ENCODE measurements around the gene CCL25.

Gene CCL25

DNA sequence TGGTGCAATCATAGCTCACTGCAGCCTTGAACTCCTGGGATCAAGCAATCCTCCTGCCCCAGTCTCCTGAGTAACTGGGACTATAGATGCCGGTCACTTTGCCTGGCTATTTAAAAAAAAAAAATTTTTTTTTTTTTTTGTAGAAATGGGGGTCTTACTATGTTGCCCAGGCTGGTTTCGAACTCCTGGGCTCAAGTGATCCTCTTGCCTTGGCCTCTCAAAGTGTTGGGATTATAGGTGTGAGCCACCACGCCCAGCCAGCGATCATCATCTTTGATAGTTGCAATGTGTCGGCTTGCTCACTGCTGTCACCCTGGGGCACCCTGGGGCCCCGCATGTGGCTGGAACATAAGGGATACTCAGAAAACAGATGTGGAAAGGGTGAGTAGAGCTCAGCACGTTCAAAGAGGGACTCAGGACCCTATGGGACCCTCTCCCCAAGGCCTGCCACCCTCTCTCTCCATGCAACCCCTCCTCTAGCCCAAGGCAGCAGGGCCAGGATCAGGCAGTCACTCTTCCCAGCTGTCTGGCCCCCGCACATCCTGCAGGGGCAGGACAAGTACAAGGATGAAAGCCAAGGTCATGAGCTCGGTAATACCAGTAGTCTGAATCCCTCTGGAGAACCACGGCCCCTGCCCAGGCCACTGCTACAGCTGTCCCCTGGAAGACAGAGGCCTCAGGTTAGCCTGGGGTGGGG is 6.5 kb upstream of the CCL25 start:
- no peak for DNase-seq

DNA sequence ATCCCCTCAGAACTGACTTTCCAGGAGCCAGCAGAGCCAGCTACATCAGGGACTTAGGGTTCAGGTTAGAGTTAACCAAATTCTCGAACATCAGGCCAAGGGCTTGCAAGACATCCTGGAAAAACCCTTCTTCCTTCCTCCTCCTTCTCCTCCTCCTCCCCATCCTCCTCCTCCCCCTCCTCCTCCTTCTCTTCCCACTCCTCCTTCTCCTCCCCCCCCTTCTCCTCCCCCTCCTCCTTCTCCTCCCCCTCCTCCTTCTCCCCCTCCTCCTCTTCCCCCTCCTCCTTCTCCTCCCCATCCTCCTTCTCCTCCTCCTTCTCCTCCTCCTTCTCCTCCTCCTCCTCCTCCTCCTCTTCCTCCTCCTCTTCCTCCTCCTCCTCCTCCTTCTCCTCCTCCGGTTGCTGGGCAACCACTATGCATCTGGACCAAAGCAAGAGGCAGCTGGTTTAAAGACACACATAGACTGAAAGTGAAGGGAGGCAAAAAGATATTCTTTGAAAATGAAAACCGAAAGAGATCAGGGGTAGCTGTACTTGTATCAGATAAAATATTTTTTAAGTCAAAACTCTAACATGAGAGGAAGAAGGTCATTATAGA is 5.9 kb upstream of the CCL25 start:
- peak in 1 of 5 experiments; percentile 18 for DNase-seq

DNA sequence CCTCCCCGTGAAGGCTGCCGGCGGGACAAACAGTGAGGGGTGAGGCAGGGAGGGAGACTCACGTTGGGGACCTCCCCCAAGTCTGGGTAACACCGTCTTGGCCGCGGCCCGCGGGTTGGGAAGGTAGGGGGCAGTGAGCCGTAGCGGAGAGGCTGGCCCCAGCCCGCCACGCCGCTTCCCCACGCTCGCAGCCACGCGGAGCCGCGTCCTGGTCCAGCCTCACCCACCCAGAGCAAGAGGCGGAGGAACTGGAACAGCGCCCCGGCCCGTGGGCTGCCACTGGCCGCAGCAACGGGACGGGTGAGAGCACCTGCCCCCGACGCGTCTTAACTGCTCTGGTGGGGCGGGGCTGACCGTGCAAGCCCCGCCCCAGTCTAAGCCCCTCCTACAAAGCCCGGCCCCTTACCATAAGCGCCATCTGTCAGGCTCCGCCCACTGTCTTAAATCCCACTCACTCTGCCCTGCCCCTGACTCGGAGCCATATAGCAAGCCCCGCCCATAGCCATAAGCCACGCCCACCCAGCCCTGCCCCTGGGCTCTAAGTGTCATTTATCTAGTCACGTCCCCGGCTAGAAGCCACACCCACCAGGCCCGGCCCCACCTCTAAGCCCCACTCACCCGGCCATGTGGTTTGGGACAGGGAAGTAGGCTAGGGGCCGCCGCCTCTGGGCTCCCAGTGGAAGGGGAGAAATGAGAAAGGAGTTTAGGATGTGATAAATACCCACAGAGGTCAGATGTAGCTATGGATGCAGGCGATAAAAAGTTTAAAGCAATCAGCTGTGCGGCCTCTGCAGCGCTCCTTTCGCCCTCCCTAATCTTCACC is 2.1 kb upstream of the CCL25 start:
- peak; percentile 63 to 84 (median 79) for DNase-seq

DNA sequence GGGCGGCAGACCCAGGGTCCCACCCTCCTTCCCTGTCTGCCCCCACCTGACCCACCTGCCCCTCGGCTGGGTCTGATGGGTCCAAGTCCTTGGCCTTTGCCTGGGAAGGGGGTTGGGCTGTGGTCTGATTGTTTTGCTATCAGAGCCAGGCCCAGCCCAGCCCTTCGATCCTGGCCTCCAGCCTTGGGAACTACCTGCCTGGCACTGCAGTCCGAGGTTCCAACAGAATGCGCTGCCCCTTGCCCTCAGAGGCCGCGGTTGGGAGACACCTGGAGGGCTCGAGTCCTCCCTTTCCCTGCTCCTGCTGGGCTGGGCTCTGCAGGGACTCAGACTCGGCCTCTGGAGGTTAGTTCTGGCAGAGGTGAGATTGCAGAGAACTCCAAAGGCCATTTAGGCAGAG is 1.6 kb downstream of the CCL25 start:
- DNase-seq, result no peak

DNA sequence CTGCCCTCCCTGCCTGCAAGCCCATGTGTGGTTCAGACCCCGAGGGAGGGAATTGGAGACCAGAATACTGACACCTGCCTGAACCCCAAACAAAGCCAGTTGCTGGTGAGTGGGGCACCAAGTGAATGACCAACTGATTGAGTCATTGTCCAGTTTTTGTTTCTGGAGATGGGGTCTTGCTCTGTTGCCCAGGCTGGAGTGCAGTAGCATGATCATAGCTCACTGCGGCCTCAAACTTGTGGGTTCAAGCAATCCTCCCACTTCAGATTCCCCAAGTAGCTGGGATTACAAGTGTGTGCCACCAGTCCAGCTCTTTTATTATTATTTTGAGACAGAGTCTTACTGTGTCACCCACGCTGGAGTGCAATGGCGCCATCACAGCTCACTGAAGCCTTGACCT is 4.0 kb downstream of the CCL25 start:
- no peak for DNase-seq

DNA sequence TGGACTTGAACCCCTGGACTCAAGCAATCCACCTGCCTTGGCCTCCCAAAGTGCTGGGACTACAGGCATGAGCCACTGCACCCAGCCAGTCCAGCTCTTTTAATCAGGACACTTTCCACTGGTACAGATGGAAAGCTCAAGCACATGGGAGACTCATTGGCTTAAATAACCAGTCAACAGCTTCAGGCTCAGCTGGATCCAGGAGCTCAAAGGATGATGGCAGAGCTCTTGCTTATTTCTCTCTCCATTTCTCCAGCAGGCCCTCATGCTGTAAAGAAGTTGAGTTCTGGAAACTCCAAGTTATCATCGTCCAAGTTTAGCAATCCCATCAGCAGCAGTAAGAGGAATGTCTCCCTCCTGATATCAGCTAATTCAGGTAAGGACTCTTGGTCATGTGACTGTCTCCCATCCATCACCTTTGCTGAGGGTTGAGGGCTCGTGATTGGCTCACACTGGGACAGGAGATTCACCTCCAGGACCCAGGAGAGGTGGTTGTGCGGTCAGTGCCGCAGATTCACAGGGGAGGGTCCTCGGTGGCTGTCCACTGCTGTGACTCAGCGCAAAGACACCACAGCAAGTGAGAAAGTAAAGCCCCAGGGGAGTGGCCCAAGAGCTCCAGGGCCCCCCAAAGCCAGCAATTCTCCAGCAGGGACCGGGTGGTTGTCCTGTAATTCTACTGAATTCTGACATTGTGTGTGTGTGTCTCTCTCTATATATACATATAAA is 5.1 kb downstream of the CCL25 start:
- DNase-seq, result no peak

DNA sequence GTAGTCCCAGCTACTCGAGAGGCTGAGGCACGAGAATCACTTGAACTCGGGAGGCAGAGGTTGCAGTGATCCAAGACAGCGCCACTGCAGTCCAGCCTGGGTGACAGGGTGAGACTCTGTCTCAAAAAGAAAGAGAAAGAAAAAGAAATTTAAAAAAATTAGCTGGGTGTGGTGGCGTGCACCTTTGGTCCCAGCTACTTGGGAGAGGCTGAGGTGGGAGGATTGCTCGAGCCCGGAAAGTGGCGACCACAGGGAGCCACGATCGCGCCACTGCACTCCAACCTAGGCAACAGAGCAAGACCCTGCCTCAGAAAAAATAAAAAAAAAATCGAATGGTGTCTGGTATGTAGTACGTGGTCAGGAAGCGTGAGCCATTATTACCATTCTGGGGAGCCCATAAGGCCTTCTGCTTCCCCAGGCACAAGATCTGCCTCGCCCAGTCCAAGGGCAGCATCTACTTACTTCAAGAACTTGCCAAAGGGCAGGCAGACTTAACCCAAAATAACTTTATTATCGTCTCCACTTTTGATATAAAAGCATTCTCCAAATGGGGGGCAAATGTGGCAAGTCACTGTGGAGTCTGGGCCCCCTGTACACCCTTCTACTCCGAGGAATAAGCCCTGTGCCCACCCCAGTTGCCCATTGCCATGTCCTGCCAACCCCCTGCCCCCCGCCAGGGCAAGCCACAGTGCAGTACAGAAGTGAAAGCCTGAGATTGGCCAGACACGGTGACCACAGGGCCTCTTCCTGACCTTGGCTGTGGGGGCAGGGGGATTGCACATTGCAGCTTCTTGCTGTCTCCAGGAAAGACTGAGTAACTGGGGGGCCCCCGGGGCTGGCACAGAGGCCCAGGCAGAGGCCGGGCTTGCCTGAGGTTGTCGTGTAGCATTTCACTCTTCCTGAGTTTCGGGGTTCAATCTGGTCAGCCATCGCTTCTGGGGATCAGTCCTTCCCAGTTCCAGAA is 12.6 kb downstream of the CCL25 start:
- DNase-seq, result no peak

DNA sequence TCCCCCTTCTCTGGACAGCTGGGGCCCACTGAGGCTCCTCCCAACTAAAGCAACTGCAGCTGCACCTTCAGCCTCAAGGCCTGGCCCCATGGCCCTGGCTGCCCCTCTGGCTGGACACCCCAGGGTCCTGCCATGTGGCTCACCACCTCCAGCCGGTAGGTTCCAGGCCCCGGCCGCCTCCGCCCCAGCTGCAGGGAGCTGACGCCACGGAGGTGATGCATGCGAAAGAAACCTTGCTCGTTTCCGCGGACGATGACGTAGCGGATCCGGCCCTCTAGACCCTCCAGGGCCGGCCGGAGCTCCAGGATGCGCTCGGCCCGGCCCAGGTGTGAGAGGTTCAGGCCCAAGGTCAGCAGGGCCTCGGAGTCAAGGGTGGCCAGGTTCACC is 13.3 kb downstream of the CCL25 start:
- DNase-seq, result no peak

DNA sequence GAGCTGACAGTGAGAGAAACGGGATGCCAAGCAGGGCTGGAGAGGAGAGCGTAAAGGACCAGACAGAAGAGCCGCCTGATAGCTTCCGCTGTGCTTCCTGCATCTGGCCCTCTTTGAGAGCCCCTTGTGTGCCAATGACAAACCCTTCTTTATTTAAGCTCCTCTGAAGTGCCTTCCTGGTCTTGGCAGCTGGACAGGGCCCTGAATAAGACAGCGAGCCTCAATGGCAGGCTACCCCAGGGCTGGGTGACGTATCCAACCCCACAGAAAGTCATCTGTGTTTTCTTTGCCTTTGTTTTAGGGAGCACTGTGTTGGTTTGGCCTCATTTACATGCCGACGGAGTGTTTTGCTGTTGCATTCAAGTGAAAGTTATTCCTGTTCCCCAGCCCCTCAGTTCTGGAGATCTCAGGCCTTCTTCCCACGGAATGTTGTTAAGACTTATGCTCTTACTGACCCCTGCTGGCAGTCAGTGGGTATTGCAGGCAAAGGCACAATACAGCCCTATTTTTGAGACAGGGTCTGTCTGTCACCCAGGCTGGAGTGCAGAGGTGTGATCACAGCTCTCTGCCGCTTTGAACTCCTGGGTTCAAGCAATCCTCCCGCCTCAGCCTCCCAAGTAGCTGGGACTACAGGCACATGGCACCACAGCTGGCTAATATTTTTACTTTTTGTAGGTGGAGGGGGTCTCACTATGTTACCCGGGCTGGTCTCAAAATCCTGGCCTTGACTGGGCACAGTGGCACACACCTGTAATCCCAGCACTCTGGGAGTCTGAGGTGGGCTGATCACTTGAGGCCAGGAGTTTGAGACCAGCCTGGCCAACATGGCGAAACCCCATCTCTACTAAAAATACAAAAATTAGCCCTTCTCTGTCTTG is 16.8 kb downstream of the CCL25 start:
- no peak for DNase-seq

DNA sequence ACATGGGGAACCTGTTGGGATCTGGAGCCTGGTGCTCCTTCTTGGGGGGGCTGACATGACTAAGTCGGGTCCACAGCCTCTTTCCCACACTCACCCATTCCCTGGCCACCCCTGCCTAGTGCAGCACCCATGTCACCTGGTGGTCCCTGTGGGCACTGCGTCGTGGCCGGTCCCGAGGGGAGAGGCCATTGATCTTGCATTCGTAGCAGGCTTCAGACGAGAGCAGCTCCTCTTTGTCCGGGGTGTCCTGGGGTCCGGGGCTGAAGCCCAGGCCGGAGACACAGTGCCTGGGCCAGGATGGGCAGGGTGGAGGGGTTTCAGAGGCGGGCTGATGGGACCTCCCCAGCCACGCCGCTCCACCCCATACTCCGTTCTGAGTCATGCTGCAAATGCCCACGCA is 19.4 kb downstream of the CCL25 start:
- DNase-seq, result no peak

DNA sequence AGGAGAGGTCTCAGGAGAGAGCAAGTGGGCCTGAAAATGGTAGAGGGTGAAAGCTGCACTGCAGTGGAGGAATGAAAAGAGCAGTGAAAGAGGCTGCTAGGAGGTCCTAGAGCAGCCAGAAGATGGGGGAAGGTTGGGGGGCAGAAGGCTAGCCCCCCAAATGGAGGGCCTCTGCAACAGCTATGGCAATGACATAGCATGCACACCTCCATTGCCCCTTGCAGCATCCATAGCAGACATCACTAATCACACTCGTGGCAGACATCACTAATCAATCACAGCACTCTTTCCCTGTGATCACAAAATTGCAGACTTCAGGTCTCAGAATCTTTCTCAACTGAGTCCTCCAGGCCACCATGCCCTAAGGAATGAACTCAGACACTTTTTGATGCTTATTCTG is 21.9 kb downstream of the CCL25 start:
- DNase-seq, result no peak

DNA sequence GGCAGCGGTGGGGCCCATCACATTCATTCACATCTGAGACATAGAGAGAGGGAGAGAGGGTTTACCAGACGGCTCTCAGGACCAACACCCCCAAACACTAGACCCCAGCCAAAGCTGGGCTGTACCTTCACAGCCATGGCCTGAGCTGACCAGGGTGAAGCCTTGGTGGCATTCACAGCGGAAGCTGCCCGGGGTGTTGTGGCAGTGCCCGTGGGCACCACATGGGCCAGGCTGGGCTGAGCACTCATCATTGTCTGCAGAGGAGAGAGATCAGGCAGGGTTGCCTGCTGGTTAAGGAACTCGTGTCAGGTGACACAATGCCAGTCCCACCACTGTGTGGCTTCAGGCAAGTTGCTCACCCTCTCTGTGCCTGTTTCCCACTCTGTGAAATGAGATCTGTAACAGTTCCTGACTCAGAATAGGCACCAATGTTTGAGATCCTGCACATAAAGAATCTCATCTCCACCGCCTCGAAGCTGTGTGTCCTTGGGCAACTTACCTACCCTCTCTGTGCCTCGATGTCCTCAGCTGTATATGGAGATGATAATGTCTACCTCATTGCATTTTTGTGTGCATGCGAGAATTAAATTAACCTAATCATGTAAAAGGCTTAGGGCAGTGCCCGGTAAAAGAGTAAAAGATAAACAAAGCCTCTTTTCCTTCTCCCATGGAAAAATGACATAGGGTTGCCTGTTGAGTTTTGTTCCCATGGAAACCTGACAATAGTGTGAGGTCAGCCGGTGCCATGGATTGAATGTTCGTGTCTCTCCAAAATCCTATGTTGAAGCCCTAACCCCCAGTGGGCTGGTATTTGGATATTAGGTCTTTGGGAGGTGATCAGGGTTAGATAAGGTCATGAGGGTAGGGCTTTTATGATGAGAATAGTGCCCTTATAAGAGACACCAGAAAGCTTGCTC is 22.9 kb downstream of the CCL25 start:
- DNase-seq, result no peak

DNA sequence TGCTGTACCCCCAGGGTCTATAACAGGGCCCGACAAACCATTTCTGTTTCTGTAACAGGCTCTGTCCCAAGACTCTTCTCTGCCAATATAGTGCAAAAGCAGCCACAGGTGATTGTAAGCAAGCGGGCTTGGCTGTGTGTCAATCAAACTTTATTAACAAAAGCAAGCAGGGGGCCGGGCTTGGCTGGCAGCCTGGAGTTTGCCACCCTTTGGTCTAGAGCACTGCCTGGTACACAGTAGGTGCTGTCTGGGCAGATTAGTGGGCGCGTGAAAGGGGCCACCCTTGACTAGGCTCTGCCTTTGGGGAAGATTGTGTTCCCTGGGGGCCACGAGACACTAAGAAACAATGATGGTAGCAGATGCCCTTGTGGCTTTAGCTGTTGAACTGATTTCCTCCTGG is 27.4 kb downstream of the CCL25 start:
- no peak for DNase-seq

DNA sequence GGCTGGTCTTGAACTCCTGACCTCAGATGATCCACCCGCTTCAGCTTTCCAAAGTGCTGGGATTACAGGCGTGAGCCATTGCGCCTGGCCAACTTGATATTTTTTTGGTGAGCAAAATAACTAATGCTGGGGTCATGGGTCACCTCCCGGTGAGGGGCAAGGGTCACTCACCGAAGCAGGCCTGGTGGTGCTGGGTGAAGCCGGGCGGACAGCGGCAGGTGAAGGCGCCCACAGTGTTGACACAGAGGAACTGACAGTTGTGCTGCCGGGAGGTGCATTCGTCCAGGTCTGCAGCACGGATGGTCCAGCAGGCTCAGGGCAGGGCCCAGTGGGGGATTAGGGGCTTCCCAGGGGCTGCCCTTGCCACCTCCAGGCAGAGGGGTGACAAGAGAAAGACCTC is 28.3 kb downstream of the CCL25 start:
- DNase-seq, result no peak

DNA sequence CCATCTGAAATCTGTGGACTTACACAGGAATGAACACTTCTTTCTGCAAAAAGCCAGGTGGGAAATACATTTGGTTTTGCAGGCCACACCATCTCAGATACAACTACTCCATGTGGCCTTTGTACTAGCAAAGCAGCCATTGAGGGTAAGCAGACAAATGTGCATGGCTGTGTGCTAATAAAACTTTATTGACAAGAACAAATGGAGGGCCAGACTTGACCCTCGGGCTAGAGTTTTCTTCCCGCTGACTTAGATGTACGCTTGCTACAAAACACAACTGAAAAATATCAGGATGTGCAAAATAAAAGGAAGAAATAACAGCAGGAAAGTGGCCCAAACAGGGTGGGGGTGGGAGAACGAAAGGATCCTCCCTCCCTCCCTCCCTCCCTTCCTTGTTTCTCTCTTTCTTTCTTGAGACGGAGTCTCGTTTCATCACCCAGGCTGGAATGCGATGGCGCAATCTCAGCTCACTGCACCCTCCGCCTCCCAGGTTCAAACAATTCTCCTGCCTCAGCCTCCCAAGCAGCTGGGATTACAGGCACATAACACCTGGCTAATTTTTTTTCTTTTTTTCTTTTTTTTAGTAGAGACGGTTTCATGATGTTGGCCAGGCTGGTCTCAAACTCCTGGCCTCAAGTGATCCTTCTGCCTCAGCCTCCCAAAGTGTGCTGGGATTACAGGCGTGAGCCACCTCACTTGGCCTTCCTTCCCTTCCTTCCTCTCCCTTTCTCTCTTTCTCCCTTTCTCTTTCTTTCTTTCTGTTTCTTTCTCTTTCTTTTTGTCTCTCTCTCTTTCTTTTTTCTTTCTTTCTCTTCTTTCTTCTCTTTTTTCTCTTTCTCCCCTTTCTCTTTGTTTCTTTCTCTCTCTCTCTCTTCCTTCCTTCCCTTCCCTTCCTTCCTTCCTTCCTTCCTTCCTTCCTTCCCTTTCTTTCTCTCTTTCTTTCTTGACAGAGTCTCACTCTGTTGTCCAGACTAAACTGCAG is 29.3 kb downstream of the CCL25 start:
- no peak for DNase-seq

DNA sequence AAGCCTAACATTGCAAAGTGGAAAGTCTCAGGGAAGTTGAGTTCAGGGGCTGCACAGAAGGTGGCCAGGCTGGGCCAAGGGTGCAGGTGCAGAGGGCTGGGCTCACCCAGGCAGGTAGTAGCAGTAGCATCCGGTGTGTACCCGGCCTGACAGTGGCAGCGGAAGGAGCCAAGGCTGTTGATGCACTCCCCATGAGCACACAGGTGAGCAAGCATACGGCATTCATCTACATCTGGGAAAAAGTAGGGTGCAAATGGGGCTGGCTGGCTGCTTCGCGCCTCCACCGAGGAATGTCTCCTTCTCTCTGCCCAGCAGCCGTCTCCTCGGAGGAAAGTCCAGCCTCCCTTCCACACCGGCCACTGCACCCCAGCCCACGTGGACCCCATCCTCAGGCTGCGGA is 30.6 kb downstream of the CCL25 start:
- no peak for DNase-seq

DNA sequence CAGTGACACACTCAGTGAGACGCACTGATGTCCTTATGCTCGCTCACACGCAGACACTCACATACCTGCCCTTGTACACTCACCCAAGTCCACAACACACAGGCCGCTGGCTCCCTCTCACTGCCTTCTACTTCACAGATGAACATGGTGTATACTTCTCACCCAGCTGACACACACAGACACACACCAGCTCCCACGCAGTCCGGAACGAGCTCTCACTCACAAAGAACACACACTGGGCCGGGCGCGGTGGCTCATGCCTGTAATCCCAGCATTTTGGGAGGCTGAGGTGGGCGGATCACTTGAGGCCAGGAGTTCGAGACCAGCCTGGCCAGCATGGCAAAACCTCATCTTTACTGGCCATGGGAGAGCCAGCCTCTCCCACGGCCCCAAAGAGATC is 31.6 kb downstream of the CCL25 start:
- no peak for DNase-seq

DNA sequence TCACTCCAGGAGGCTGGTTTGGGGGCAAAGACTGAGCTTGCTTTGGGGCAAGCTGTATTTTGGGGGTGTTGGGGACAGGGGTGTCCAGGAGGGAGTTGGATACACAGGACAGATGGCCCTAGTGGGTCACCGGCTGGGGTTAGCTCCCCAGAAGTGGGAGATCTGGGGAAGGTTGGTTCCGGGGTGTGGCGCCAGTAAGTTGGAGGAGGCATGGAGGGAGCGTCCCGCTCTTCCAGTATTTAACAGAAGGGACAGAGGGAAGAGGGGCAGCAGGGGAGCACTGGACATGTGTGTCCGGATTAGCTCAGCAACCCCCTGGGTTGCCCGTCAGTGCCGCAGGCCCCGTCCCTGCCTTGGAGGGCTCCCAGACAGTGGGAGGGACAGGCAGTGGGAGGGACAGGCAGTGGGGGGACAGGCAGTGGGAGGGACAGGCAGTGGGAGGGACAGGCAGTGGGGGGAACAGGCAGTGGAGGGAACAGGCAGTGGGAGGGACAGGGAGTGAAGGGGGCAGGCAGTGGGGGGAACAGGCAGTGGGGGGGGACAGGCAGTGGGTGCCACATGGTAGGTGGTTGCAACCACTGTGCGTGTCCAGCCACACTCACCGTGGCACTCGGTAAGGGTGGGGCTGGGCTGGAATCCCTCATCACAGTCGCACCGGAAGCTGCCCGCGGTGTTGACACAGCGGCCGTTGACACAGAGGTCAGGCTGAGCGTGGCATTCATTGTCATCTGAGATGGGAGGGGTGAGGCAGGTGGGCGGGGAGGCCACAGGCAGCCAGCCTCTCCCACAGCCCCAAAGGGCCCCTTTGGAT is 33.2 kb downstream of the CCL25 start:
- no peak for DNase-seq

Measured in T-helper 2 cell (primary cell).